ENCODE results near the gene PKIB.

DNA sequence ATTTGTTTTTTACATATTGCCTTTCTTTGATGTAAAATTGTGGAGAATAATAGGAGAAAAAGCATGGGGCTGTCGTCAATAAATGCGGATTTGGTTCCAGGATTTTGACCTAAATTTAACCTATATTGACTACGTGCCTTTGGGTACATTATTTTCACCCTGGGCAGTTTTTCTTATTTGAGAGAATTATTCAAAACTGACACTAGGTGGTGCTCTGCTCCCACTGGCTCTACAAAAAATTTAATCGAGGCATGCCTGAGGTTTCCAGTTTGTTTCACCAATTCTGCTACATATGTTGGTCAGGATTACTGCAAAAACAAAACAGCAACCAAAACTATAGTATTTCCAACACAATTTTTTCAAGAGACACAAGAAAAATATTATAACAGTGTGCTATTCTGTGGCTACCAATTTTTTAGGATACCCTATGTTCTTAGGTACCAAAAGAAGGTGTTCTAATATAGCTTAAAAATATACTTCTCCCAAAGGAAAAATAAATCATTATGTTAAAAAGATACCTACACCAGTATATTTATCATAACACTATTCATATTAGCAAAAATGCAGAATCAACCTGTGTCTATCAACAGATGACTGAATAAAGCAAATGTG lies 120.7 kb downstream of the PKIB start:
- TF ChIP-seq, protein P1, sequence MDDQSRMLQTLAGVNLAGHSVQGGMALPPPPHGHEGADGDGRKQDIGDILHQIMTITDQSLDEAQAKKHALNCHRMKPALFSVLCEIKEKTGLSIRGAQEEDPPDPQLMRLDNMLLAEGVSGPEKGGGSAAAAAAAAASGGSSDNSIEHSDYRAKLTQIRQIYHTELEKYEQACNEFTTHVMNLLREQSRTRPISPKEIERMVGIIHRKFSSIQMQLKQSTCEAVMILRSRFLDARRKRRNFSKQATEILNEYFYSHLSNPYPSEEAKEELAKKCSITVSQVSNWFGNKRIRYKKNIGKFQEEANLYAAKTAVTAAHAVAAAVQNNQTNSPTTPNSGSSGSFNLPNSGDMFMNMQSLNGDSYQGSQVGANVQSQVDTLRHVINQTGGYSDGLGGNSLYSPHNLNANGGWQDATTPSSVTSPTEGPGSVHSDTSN (IDR thresholded peaks at IDR 0.05) = no peak
- TF ChIP-seq CTCF (IDR thresholded peaks at IDR 0.05) = peak; percentile 82

Measured in A549 (cell line).